GM12878 (cell line): Measurements from ENCODE around the gene NAT10. TPM values are rescaled to one million over a fixed set of nuclear protein-coding genes. Genes with fewer than 3 reads are reported as not detected.

ENCODE experiments used
- ATAC-seq: fragments of 200-7000 bp; cut with Tn5 transposase; 3 replicates; pipeline ENCODE4 v1.9.1; 2020; ENCODE audit warnings: mild to moderate bottlenecking, moderate library complexity
- BruUV-seq: library from RNA; stranded (reverse); fragments of 400-500 nt; replicated peaks from 2 replicates; lab custom pipeline; 2021; lab: Mats Ljungman, UMichigan
- CTCF ChIA-PET: fragments of 300-600 bp; sonication (Branson Sonifier 250); formaldehyde crosslinking; extraction: SDS; loops from one replicate; lab custom pipeline; 2021; ENCODE audit warnings: inconsistent platforms; lab: Yijun Ruan, JAX
- POLR2A ChIA-PET: fragments of 350-600 bp; formaldehyde crosslinking; extraction: SDS; loops from one replicate; lab custom pipeline; 2021; ENCODE audit warnings: inconsistent platforms; lab: Charles Lee
- RAD21 ChIA-PET: fragments of 300-600 bp; sonication (Branson Sonifier 250); formaldehyde crosslinking; loops from one replicate; lab custom pipeline; 2023; ENCODE audit warnings: antibody characterized with exemption; ENCODE audit not compliant: unreplicated experiment; lab: Charles Lee
- SMC1A ChIA-PET: fragments of 300-600 bp; sonication (Branson Sonifier 250); formaldehyde crosslinking; loops from one replicate; lab custom pipeline; 2023; ENCODE audit not compliant: unreplicated experiment, uncharacterized antibody; lab: Charles Lee
- DNase-seq: peaks from one replicate; pipeline ENCODE4 v3.0.0-alpha.2; 2011; ENCODE audit warnings: low read depth, low spot score
- FAIRE-seq: peaks from 3 replicates; lab custom pipeline; 2011; peaks lifted over from hg19 to GRCh38; lab: Jason Lieb, UNC
- H2AFZ ChIP-seq: 2 replicates; pipeline ENCODE4 v1.6.0; 2011; ENCODE audit warnings: low read depth, low read length, control low read depth; ENCODE audit not compliant: control insufficient read depth
- H3K27ac ChIP-seq: 2 replicates; pipeline ENCODE4 v1.5.1; 2011; ENCODE audit warnings: control low read depth; ENCODE audit not compliant: control insufficient read depth, insufficient read depth
- H3K27me3 ChIP-seq, 2 experiments: replicated peaks in 1 of 2; 2 replicates each; pipeline versions ENCODE4 v1.6.0 to v1.6.1; 2011; ENCODE audit warnings: low read length in 1 of 2; ENCODE audit not compliant: control insufficient read depth in 2 of 2, insufficient read depth in 2 of 2
- H3K36me3 ChIP-seq, 2 experiments: 2 replicates each; pipeline ENCODE4 v1.5.1; 2011; ENCODE audit warnings: low read length in 1 of 2; ENCODE audit not compliant: control insufficient read depth in 2 of 2, insufficient read depth in 2 of 2
- H3K4me1 ChIP-seq: 2 replicates; pipeline ENCODE4 v1.6.1; 2011; ENCODE audit warnings: mild to moderate bottlenecking, low read length, moderate library complexity, mixed read lengths; ENCODE audit not compliant: control insufficient read depth, insufficient read depth
- H3K4me2 ChIP-seq: 2 replicates; pipeline ENCODE4 v1.6.0; 2011; ENCODE audit warnings: control low read depth; ENCODE audit not compliant: control insufficient read depth, insufficient read depth
- H3K4me3 ChIP-seq: fragments of 200-600 bp; sonication (generic); 2 replicates; pipeline ENCODE4 v1.5.1; 2016
- H3K79me2 ChIP-seq: 2 replicates; pipeline ENCODE4 v1.6.0; 2011; ENCODE audit warnings: low read length; ENCODE audit not compliant: control insufficient read depth, insufficient read depth
- H3K9ac ChIP-seq: 2 replicates; pipeline ENCODE4 v1.8.0; 2011; ENCODE audit warnings: low read length, control low read depth, mixed read lengths; ENCODE audit not compliant: control insufficient read depth, insufficient read depth
- H3K9me3 ChIP-seq: replicated peaks from 3 replicates; pipeline ENCODE4 v1.5.1; 2011; ENCODE audit warnings: mild to moderate bottlenecking, low read length; ENCODE audit not compliant: control insufficient read depth, insufficient read depth
- H4K20me1 ChIP-seq: 2 replicates; pipeline ENCODE4 v1.6.0; 2011; ENCODE audit not compliant: control insufficient read depth, insufficient read depth
- ATF3 ChIP-seq: IDR thresholded peaks from 2 replicates; pipeline ENCODE4 v1.6.1; 2011; ENCODE audit warnings: low read depth, mild to moderate bottlenecking, low read length, moderate library complexity, borderline replicate concordance; ENCODE audit errors: extremely low read depth
- BRCA1 ChIP-seq: IDR thresholded peaks from 2 replicates; pipeline ENCODE4 v1.6.1; 2011; ENCODE audit warnings: low read depth, low read length, improper control_type of control experiment
- CTCF ChIP-seq, 3 experiments: IDR thresholded peaks in 2 of 3; conservative IDR thresholded peaks in 1 of 3; 2 replicates each; pipeline ENCODE4 v1.5.1; 2011; ENCODE audit warnings: low read depth in 3 of 3, low read length in 3 of 3, mild to moderate bottlenecking in 3 of 3, control low read depth in 2 of 3, moderate library complexity in 2 of 3, inconsistent platforms in 1 of 3, mixed read lengths in 1 of 3; ENCODE audit not compliant: control insufficient read depth in 2 of 3, insufficient read depth in 1 of 3; ENCODE audit errors: extremely low read depth in 1 of 3
- KDM1A ChIP-seq: fragments of 200-600 bp; sonication (generic); IDR thresholded peaks from 2 replicates; pipeline ENCODE4 v1.6.1; 2016; ENCODE audit warnings: borderline replicate concordance
- LARP7 ChIP-seq: fragments of 450-650 bp; IDR thresholded peaks from 2 replicates; pipeline ENCODE4 v1.6.1; 2017; ENCODE audit warnings: mild to moderate bottlenecking
- PKNOX1 ChIP-seq: fragments of 450-650 bp; IDR thresholded peaks from 2 replicates; pipeline ENCODE4 v1.6.1; 2016; ENCODE audit warnings: mild to moderate bottlenecking
- PML ChIP-seq: IDR thresholded peaks from 2 replicates; pipeline ENCODE4 v1.6.1; 2012; ENCODE audit warnings: low read length, inconsistent platforms
- POLR2A ChIP-seq: IDR thresholded peaks from 2 replicates; pipeline ENCODE4 v1.6.1; 2011; ENCODE audit warnings: low read depth, mild to moderate bottlenecking, low read length
- POLR2AphosphoS5 ChIP-seq: IDR thresholded peaks from 2 replicates; pipeline ENCODE4 v1.6.1; 2011; ENCODE audit warnings: mild to moderate bottlenecking, low read length, inconsistent platforms
- SRF ChIP-seq, 2 experiments: IDR thresholded peaks; 2 replicates each; pipeline ENCODE4 v1.6.1; 2011; ENCODE audit warnings: low read depth in 2 of 2, low read length in 2 of 2, mild to moderate bottlenecking in 1 of 2, moderate library complexity in 1 of 2
- WGBS: methylation state at CpG from one replicate; pipeline ENCODE4 v1.1.6; 2016; ENCODE audit warnings: low lambda C conversion rate; ENCODE audit not compliant: insufficient replicate concordance, insufficient coverage; ENCODE audit errors: missing lambda C conversion rate; 5-methylcytosine and 5-hydroxymethylcytosine counted together
- in situ Hi-C: fragments of 300-500 bp; cut with MboI; formaldehyde crosslinking; loops from 9 replicates; pipeline ENCODE4 v1.14.3; 2018; ENCODE audit warnings: mixed read lengths
- intact Hi-C: fragments of 100-400 bp; cut with micrococcal nuclease; formaldehyde crosslinking; loops from one replicate; pipeline ENCODE4 v1.14.2; 2022; ENCODE audit not compliant: unreplicated experiment
- polyA plus RNA-seq, 11 experiments: library from polyadenylated mRNA; depleted of rRNA in 4 of 11; unstranded in 6 of 11; stranded (reverse) in 5 of 11; fragments of >200 nt; fragmentation: Nextera tagmentation in 4 of 11; fragmentation: Illumina TruSeq in 1 of 11; extraction: Ambion mirVana in 4 of 11; extraction: Trizol in 1 of 11; gene quantifications; 1 replicate in 1 of 11; 2 replicates in 10 of 11; pipeline versions ENCODE4 v1.2.1 to v1.2.3, GENCODE V29; 2011 to 2016; ENCODE audit warnings: inconsistent platforms in 2 of 11, missing spikeins in 2 of 11, low read depth in 1 of 11
- total RNA-seq, 4 experiments: library from RNA; depleted of rRNA in 3 of 4; stranded (reverse); fragments of >200 nt in 3 of 4; fragmentation: Illumina TruSeq in 1 of 4; extraction: Trizol in 1 of 4; gene quantifications; 2 replicates each; pipeline versions ENCODE4 v1.2.1 to v1.2.3, GENCODE V29; 2013 to 2021
- TF ChIP-seq, protein P1 (sequence below): fragments of 450-650 bp; IDR thresholded peaks from 2 replicates; pipeline ENCODE4 v1.6.1; 2018; ENCODE audit warnings: borderline replicate concordance, mild to moderate bottlenecking; ENCODE audit not compliant: partially characterized antibody

Gene NAT10
- total and polyA plus RNA-seq, 10 of the 15 experiments (the other 5 are each of a cell fraction or from before 2014, with no cell fraction given) = 45.1 to 95.5 (median 72.8) TPM

- Histone ChIP-seq H3K79me2 (no peaks in the 10 kb centered on the region), H3K4me1 (peaks cover 2% of the 10 kb centered on the region), H3K4me3 (no peak overlapping the region), H3K27ac (no peak overlapping the region), H3K4me2 (no peak overlapping the region), H3K36me3 (peaks cover 3 to 49% of the 10 kb centered on the region in 2 experiments), H4K20me1 (no peaks in the 10 kb centered on the region), H3K27me3 (no peaks in the 10 kb centered on the region), H3K9me3 (no peaks in the 10 kb centered on the region), H3K9ac (no peak overlapping the region), H2AFZ (no peak overlapping the region)
- intact Hi-C loops (no loop called here), in situ Hi-C loops (no loop called here)
- SMC1A ChIA-PET = interaction anchor here (0.7 to 2.4 kb wide), 8 partner anchors 10 to 98 kb away, joined by 3 to 11 read pairs (median 4); no protein-coding TSS in a partner anchor
- POLR2A ChIA-PET = interaction anchor here (0.6 to 1.1 kb wide), 3 partner anchors 13 to 1062 kb away, joined by 3 to 5 read pairs (median 3); no protein-coding TSS in a partner anchor
- CTCF ChIA-PET = interaction anchor here (0.6 to 1.6 kb wide), 3 partner anchors 10 to 13 kb away, joined by 4 to 7 read pairs (median 4); no protein-coding TSS in a partner anchor
- TF ChIP-seq LARP7 (no peak), ATF3 (no peak), SRF (IDR thresholded peaks at IDR 0.05; ENCODE audit: low read depth in 2 of 2, low read length in 2 of 2) (no peak), POLR2AphosphoS5 (no peak), PKNOX1 (no peak), CTCF (IDR thresholded peaks at IDR 0.05 in 2 of 3, conservative IDR thresholded peaks at IDR 0.05 in 1 of 3; ENCODE audit: control insufficient read depth in 2 of 3, extremely low read depth in 1 of 3, insufficient read depth in 1 of 3, low read depth in 3 of 3, low read length in 3 of 3) (no peak), KDM1A (no peak), PML (no peak), BRCA1 (no peak), POLR2A (no peak)
- TF ChIP-seq, protein P1, sequence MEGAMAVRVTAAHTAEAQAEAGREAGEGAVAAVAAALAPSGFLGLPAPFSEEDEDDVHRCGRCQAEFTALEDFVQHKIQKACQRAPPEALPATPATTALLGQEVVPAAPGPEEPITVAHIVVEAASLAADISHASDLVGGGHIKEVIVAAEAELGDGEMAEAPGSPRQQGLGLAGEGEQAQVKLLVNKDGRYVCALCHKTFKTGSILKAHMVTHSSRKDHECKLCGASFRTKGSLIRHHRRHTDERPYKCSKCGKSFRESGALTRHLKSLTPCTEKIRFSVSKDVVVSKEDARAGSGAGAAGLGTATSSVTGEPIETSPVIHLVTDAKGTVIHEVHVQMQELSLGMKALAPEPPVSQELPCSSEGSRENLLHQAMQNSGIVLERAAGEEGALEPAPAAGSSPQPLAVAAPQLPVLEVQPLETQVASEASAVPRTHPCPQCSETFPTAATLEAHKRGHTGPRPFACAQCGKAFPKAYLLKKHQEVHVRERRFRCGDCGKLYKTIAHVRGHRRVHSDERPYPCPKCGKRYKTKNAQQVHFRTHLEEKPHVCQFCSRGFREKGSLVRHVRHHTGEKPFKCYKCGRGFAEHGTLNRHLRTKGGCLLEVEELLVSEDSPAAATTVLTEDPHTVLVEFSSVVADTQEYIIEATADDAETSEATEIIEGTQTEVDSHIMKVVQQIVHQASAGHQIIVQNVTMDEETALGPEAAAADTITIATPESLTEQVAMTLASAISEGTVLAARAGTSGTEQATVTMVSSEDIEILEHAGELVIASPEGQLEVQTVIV = no peak
- WGBS = 70% methylated on average over 2 of the region's 2 CpGs
- DNase-seq = no peak
- ATAC-seq = no peak
- RAD21 ChIA-PET = interaction anchor here (2.5 kb wide), 1 partner anchor 102 kb away, joined by 7 read pairs; no protein-coding TSS in a partner anchor
- FAIRE-seq = no peak
- no TSS peak for BruUV-seq
These were observed 6.6 kb upstream of the NAT10 start for GRCh38 chr11:34098813-34099212.
